CD4-positive, alpha-beta T cell treated with Interleukin-21 for 1 hour (primary cell): Measurements from ENCODE around the gene GABRG3.
"Not testable (repeated sequence)": the region's sequence is repeated elsewhere in the genome, so short reads cannot be mapped to it uniquely, and the experiment has no call there.

Source experiments
- DNase-seq: peaks from one replicate; pipeline ENCODE4 v3.0.0-alpha.2; 2020

Gene GABRG3

GRCh38 chr15:27119695-27120266 lies 148.8 kb downstream of the GABRG3 start:
- no peak for DNase-seq

GRCh38 chr15:27121672-27122071 lies 150.7 kb downstream of the GABRG3 start:
- DNase-seq: no peak

- no peak for DNase-seq
Observed at GRCh38 chr15:27123291-27123690, 152.3 kb downstream of the GABRG3 start.

GRCh38 chr15:27123808-27124207 lies 152.8 kb downstream of the GABRG3 start:
- no peak for DNase-seq

- no peak for DNase-seq
Observed at GRCh38 chr15:27124287-27124871, 153.4 kb downstream of the GABRG3 start.

- no peak for DNase-seq
Observed at GRCh38 chr15:27125185-27125584, 154.2 kb downstream of the GABRG3 start.

GRCh38 chr15:27126449-27126848 lies 155.5 kb downstream of the GABRG3 start:
- no peak for DNase-seq

GRCh38 chr15:27127815-27128570 lies 157.0 kb downstream of the GABRG3 start:
- DNase-seq: no peak

- DNase-seq: no peak
Observed at GRCh38 chr15:27133249-27133648, 162.3 kb downstream of the GABRG3 start.

- DNase-seq: no peak
Observed at GRCh38 chr15:27134481-27134880, 163.5 kb downstream of the GABRG3 start.

- DNase-seq: no peak
Observed at GRCh38 chr15:27135151-27135550, 164.2 kb downstream of the GABRG3 start.

- no peak for DNase-seq
Observed at GRCh38 chr15:27137127-27137526, 166.1 kb downstream of the GABRG3 start.

GRCh38 chr15:27165590-27165989 lies 194.6 kb downstream of the GABRG3 start:
- no peak for DNase-seq

- DNase-seq: no peak
Observed at GRCh38 chr15:27166917-27167316, 195.9 kb downstream of the GABRG3 start.

- no peak for DNase-seq
Observed at GRCh38 chr15:27167738-27168137, 196.8 kb downstream of the GABRG3 start.

GRCh38 chr15:27170851-27171250 lies 199.9 kb downstream of the GABRG3 start:
- DNase-seq: no peak

GRCh38 chr15:27172821-27173220 lies 201.8 kb downstream of the GABRG3 start:
- no peak for DNase-seq

- DNase-seq: no peak
Observed at GRCh38 chr15:27175472-27176153, 204.6 kb downstream of the GABRG3 start.

GRCh38 chr15:27176785-27177406 lies 205.9 kb downstream of the GABRG3 start:
- DNase-seq: no peak

- no peak for DNase-seq
Observed at GRCh38 chr15:27179789-27180188, 208.8 kb downstream of the GABRG3 start.

- DNase-seq: no peak
Observed at GRCh38 chr15:27182561-27183110, 211.7 kb downstream of the GABRG3 start.

- DNase-seq: no peak
Observed at GRCh38 chr15:27183201-27183600, 212.2 kb downstream of the GABRG3 start.

- not testable (repeated sequence) for DNase-seq
Observed at GRCh38 chr15:27191515-27191914, 220.5 kb downstream of the GABRG3 start.
